ENCODE data around the gene MBD3L5. TPM values are rescaled to one million over a fixed set of nuclear protein-coding genes. Genes with fewer than 3 reads are reported as not detected.
A peak's percentile ranks its signal among the peaks of the same experiment; 100 is the strongest.

Gene MBD3L5
- total and polyA plus RNA-seq, 12 donors: not detected

- no peak for DNase-seq
- Histone ChIP-seq H3K9me3 (replicated peaks in 1 of 3) (no peaks in the 10 kb centered on the region), H3K27ac (peak overlapping the region in 1 of 5 donors; percentile 63), H3K27me3 (no peaks in the 10 kb centered on the region), H3K4me3 (no peak overlapping the region), H3K36me3 (replicated peaks in 1 of 2) (no peaks in the 10 kb centered on the region), H3K4me1 (replicated peaks in 1 of 2) (no peaks in the 10 kb centered on the region)
- no peak for TF ChIP-seq POLR2A (IDR thresholded peaks at IDR 0.05)
- TF ChIP-seq, protein P1, sequence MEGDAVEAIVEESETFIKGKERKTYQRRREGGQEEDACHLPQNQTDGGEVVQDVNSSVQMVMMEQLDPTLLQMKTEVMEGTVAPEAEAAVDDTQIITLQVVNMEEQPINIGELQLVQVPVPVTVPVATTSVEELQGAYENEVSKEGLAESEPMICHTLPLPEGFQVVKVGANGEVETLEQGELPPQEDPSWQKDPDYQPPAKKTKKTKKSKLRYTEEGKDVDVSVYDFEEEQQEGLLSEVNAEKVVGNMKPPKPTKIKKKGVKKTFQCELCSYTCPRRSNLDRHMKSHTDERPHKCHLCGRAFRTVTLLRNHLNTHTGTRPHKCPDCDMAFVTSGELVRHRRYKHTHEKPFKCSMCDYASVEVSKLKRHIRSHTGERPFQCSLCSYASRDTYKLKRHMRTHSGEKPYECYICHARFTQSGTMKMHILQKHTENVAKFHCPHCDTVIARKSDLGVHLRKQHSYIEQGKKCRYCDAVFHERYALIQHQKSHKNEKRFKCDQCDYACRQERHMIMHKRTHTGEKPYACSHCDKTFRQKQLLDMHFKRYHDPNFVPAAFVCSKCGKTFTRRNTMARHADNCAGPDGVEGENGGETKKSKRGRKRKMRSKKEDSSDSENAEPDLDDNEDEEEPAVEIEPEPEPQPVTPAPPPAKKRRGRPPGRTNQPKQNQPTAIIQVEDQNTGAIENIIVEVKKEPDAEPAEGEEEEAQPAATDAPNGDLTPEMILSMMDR (IDR thresholded peaks at IDR 0.05): no peak
- intact Hi-C loops (cut with DNase I): no loop called here
- 38 to 62% (median 56%) methylated on average over 3 of the region's 3 CpGs for WGBS, 4 donors
Measured at GRCh38 chr19:7000333-7000732, 30.0 kb upstream of the MBD3L5 start.

- DNase-seq: no peak
- H3K36me3 ChIP-seq (replicated peaks in 1 of 2): no peaks in the 10 kb centered on the region
- TF ChIP-seq, protein P1 (IDR thresholded peaks at IDR 0.05): no peak
- TF ChIP-seq POLR2A (IDR thresholded peaks at IDR 0.05): no peak
- intact Hi-C loops (cut with DNase I): no loop called here
- no peak overlapping the region for H3K27ac ChIP-seq
- no peaks in the 10 kb centered on the region for H3K4me1 ChIP-seq (replicated peaks in 1 of 2)
- H3K4me3 ChIP-seq: no peak overlapping the region
- H3K27me3 ChIP-seq: no peaks in the 10 kb centered on the region
- 44 to 74% (median 55%) methylated on average over 1 of the region's 1 CpG for WGBS, 4 donors
- H3K9me3 ChIP-seq (replicated peaks in 1 of 3): no peaks in the 10 kb centered on the region
Measured at GRCh38 chr19:7000816-7001215, 29.6 kb upstream of the MBD3L5 start.

DNA sequence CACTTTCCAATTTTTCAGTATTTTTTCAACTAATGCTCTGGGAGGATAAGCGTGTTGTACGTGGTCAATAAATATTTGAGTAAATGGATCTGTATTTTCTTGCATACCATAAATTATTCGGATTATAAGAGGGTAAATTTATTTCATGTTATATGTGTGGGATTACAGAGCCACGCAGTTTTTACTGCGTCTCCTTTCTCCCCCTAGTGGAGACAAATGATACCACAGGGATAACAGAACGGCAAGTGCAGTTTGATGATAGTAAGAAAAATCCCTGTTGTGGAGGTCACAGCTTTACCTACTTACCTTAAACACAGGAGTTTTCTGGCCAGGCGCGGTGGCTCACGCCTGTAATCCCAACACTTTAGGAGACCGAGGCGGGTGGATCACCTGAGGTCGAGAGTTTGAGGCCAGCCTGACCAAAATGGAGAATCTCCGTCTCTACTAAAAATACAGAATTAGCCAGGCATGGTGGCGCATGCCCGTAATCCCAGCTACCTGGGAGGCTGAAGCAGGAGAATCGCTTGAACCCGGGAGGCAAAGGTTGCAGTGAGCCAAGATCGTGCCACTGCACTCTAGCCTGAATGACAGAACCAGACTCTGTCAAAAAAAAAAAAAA lies 26.0 kb upstream of the MBD3L5 start:
- Histone ChIP-seq H3K27ac (no peak overlapping the region), H3K36me3 (replicated peaks in 1 of 2) (no peaks in the 10 kb centered on the region), H3K4me3 (no peak overlapping the region), H3K27me3 (no peaks in the 10 kb centered on the region), H3K9me3 (replicated peaks in 1 of 3) (no peaks in the 10 kb centered on the region), H3K4me1 (replicated peaks in 1 of 2) (no peaks in the 10 kb centered on the region)
- DNase-seq: peak in 1 of 7 donors; percentile 10
- WGBS, 4 donors: 53 to 84% (median 66%) methylated on average over 18 of the region's 18 CpGs
- no peak for TF ChIP-seq POLR2A (IDR thresholded peaks at IDR 0.05)
- TF ChIP-seq, protein P1 (IDR thresholded peaks at IDR 0.05): peak in 1 of 6 experiments; percentile 84
- intact Hi-C loops (cut with DNase I): no loop called here

DNA sequence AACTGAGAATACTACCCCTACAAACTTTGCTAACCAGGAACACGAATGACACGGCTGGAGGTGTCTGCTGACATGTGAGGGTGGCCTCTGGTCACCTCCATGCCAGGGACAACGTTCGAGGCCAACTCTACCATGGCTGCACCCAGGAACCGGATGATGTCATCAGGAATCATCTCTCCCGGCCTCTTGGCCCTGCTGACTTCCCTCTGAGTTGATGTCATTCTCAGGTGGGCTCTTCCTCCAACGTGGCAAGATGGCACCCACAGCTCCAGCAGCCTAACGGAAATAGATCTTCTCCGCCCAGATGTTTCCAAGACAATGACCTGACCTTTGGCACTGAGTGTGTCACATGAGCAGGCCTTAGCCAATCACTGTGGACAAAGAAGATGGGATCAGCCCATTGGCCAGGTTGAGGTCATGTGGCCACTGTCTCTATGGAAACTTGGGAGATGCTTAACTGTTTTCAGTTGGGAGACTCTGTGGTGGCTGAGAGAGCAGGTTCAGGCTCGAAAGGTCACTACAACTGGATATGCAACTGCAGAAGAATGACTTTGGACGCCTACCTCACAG lies 24.2 kb upstream of the MBD3L5 start:
- WGBS, 4 donors: 76 to 84% (median 78%) methylated on average over 4 to 11 of the region's 11 CpGs
- H3K4me1 ChIP-seq (replicated peaks in 1 of 2): no peaks in the 10 kb centered on the region
- no peak for DNase-seq

More for the DNA sequence above, 24.2 kb upstream of the MBD3L5 start:
- Histone ChIP-seq H3K27ac (no peak overlapping the region), H3K36me3 (replicated peaks in 1 of 2) (no peaks in the 10 kb centered on the region), H3K27me3 (no peaks in the 10 kb centered on the region), H3K4me3 (no peak overlapping the region), H3K9me3 (replicated peaks in 1 of 3) (no peaks in the 10 kb centered on the region)
- TF ChIP-seq, protein P1 (IDR thresholded peaks at IDR 0.05): no peak
- TF ChIP-seq POLR2A (IDR thresholded peaks at IDR 0.05): no peak
- intact Hi-C loops (cut with DNase I): no loop called here
